HL-60 (cell line): ENCODE measurements around the gene AFAP1.

Source experiments
- DNase-seq, 2 experiments: peaks; one replicate each; pipeline ENCODE4 v3.0.0-alpha.2; 2010 to 2020; ENCODE audit warnings: low read depth in 1 of 2, low spot score in 1 of 2
- H3K27ac ChIP-seq: fragments of 250-450 bp; sonication (Bioruptor Pico); replicated peaks from 2 replicates; pipeline ENCODE4 v1.5.1; 2020; ENCODE audit warnings: mild to moderate bottlenecking, moderate library complexity
- H3K27me3 ChIP-seq: fragments of 250-450 bp; sonication (Bioruptor Pico); 2 replicates; pipeline ENCODE4 v1.5.1; 2021; ENCODE audit warnings: mild to moderate bottlenecking, moderate library complexity; ENCODE audit not compliant: insufficient read depth, poor library complexity, severe bottlenecking
- H3K4me3 ChIP-seq: replicated peaks from 2 replicates; pipeline ENCODE4 v1.5.1; 2011; ENCODE audit warnings: mild to moderate bottlenecking, control low read depth, low read length; ENCODE audit not compliant: insufficient read depth
- GABPA ChIP-seq: IDR thresholded peaks from 2 replicates; pipeline ENCODE4 v1.6.1; 2012; ENCODE audit warnings: low read depth
- POLR2AphosphoS5 ChIP-seq: IDR thresholded peaks from 2 replicates; pipeline ENCODE4 v1.6.1; 2012; ENCODE audit warnings: low read depth
- SPI1 ChIP-seq: IDR thresholded peaks from 2 replicates; pipeline ENCODE4 v1.6.1; 2012; ENCODE audit warnings: low read depth, mild to moderate bottlenecking, borderline replicate concordance
- TF ChIP-seq, protein P1 (sequence below): IDR thresholded peaks from one replicate; pipeline ENCODE4 v1.5.1; 2011; ENCODE audit warnings: low read length, control low read depth, inconsistent platforms; ENCODE audit not compliant: insufficient read depth
- TF ChIP-seq, protein P2 (sequence below): IDR thresholded peaks from 2 replicates; pipeline ENCODE4 v1.6.1; 2012; ENCODE audit warnings: low read depth; ENCODE audit not compliant: insufficient replicate concordance

The AFAP1 gene

DNA sequence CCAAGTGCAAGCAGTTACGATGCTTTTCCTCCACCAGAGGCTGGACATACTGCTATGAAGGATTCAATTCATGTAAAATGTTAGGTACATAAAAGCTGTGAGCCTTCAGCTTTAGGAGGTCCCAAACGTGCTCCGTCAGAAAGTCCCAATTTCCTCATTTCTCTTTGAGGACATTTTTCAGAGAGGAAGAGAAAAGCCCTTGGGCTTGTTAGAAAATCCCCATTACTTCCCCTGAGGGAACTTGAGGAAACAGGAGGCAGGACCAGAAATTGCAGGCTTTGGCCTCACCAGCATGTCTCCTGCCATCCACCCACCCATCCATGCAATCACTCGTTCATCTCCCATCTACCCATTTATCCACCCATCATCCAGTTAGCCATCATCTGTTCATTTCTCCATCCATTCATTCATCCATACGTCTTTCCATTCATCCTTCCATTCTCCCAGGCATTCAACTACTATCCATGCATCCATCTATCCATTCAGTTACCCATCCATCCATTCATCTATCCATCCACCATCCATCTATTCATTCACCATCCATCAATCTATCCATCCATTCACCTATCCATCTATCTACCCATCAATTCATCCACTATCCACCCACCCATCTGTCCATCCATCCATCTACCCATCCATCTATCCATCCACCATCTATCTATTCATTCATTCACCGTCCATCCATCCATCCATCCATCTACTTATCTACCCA, 223.5 kb downstream of the AFAP1 start:
- Histone ChIP-seq H3K27ac (no peak overlapping the region), H3K4me3 (no peak overlapping the region), H3K27me3 (peaks cover 4% of the 10 kb centered on the region)
- DNase-seq = no peak
- TF ChIP-seq SPI1 (no peak), GABPA (no peak), POLR2AphosphoS5 (no peak)
- TF ChIP-seq, protein P1, sequence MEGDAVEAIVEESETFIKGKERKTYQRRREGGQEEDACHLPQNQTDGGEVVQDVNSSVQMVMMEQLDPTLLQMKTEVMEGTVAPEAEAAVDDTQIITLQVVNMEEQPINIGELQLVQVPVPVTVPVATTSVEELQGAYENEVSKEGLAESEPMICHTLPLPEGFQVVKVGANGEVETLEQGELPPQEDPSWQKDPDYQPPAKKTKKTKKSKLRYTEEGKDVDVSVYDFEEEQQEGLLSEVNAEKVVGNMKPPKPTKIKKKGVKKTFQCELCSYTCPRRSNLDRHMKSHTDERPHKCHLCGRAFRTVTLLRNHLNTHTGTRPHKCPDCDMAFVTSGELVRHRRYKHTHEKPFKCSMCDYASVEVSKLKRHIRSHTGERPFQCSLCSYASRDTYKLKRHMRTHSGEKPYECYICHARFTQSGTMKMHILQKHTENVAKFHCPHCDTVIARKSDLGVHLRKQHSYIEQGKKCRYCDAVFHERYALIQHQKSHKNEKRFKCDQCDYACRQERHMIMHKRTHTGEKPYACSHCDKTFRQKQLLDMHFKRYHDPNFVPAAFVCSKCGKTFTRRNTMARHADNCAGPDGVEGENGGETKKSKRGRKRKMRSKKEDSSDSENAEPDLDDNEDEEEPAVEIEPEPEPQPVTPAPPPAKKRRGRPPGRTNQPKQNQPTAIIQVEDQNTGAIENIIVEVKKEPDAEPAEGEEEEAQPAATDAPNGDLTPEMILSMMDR = no peak
- TF ChIP-seq, protein P2, sequence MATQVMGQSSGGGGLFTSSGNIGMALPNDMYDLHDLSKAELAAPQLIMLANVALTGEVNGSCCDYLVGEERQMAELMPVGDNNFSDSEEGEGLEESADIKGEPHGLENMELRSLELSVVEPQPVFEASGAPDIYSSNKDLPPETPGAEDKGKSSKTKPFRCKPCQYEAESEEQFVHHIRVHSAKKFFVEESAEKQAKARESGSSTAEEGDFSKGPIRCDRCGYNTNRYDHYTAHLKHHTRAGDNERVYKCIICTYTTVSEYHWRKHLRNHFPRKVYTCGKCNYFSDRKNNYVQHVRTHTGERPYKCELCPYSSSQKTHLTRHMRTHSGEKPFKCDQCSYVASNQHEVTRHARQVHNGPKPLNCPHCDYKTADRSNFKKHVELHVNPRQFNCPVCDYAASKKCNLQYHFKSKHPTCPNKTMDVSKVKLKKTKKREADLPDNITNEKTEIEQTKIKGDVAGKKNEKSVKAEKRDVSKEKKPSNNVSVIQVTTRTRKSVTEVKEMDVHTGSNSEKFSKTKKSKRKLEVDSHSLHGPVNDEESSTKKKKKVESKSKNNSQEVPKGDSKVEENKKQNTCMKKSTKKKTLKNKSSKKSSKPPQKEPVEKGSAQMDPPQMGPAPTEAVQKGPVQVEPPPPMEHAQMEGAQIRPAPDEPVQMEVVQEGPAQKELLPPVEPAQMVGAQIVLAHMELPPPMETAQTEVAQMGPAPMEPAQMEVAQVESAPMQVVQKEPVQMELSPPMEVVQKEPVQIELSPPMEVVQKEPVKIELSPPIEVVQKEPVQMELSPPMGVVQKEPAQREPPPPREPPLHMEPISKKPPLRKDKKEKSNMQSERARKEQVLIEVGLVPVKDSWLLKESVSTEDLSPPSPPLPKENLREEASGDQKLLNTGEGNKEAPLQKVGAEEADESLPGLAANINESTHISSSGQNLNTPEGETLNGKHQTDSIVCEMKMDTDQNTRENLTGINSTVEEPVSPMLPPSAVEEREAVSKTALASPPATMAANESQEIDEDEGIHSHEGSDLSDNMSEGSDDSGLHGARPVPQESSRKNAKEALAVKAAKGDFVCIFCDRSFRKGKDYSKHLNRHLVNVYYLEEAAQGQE = no peak

DNA sequence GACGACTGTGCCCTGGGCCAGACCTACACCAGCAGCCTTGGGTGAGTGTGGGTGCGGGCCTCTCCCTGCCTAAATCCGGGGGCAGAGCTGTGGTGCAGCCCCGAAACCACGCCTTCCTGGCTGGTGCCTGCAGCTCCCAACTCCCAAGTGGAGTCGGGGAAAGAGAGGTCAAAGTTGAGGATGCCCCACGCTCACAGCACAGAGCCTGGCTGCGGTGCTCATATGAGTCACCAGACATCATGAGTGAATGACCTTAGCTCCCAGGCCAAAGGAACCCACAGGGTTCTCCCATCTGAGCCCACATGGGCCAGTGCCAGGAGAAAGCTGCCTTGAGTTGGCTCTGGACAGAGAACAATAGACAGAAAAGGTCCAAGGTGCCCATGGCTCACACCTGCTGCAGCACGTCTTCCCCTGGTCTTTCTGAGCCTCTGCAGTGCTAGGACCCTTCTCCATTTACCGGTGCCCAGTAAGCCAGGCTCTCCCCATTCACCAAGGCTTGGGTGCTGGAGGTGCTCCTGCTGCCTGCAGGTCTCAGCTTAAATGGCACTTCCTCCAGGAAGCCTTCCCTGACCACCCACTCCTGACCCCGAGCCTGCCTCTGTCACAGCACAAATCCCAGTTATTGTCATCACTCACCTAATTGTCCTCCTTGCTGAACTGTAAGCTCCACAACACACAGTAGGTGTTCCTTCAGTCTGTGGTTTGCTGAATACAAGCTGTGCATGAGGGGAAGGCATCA, 224.2 kb downstream of the AFAP1 start:
- Histone ChIP-seq H3K4me3 (no peak overlapping the region), H3K27me3 (peaks cover 4% of the 10 kb centered on the region), H3K27ac (no peak overlapping the region)
- no peak for TF ChIP-seq GABPA
- TF ChIP-seq, protein P1 = no peak
- TF ChIP-seq, protein P2 = no peak
- DNase-seq = no peak

DNA sequence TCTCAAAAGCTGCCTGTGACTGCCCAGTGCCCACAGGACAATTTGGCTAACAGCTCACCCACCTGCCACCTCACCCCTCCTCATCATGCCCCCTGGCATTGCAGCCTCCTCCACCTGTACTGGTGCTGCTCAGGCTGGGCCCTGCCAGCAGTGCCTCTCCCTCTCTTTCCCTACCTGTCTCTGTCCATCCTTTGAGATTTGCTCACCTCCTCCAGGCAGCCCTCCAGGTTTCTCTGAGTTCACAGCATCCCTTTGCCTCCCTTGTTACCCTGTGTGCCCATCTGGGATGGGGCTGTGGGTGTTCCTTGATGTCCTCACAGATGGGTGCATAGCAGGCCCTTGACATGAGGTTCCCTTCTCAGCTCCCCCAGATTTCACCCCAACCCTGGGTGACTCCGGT, 224.9 kb downstream of the AFAP1 start:
- no peak overlapping the region for H3K4me3 ChIP-seq
- no peak for TF ChIP-seq POLR2AphosphoS5
- DNase-seq = no peak
- no peaks in the 10 kb centered on the region for H3K27me3 ChIP-seq
- H3K27ac ChIP-seq = no peak overlapping the region

DNA sequence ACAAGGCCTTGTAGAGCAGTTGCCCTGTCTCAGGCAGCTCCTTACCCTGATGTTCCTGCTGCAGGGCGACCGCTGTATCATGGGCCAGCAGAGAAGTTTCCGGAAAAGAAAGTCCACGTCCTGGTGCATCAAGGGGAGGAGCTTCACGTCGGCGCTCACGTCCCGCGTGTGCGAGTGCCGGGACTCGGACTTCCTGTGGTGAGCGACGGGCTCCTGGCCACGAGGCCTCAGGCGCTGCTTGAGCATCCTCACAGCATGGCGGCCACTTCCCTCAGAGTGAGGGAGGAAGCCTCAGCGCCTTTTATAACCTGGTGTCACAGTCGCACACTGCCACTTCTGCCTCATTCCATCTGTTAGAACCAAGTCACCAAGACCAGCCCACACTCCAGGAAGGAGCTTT, 225.5 kb downstream of the AFAP1 start:
- Histone ChIP-seq H3K27me3 (no peaks in the 10 kb centered on the region), H3K27ac (no peak overlapping the region), H3K4me3 (no peak overlapping the region)
- TF ChIP-seq, protein P2 = no peak
- TF ChIP-seq GABPA (no peak), SPI1 (no peak), POLR2AphosphoS5 (no peak)
- TF ChIP-seq, protein P1 = no peak
- DNase-seq = no peak
